OCI-LY1 (cell line): ENCODE measurements around the gene ZNF683.

Experiments
- CTCF ChIP-seq: fragments of 200-600 bp; sonication (generic), shearing (Covaris generic); IDR thresholded peaks from 2 replicates; pipeline ENCODE4 v1.5.1; 2017; ENCODE audit warnings: mild to moderate bottlenecking, antibody characterized with exemption, low read length, moderate library complexity, mixed read lengths
- EZH2 ChIP-seq: fragments of 200-600 bp; sonication (generic), shearing (Covaris generic); IDR thresholded peaks from 2 replicates; pipeline ENCODE4 v1.8.0; 2017; ENCODE audit warnings: borderline replicate concordance, mixed run types, mild to moderate bottlenecking, antibody characterized with exemption, low read length, moderate library complexity, mixed read lengths

DNA sequence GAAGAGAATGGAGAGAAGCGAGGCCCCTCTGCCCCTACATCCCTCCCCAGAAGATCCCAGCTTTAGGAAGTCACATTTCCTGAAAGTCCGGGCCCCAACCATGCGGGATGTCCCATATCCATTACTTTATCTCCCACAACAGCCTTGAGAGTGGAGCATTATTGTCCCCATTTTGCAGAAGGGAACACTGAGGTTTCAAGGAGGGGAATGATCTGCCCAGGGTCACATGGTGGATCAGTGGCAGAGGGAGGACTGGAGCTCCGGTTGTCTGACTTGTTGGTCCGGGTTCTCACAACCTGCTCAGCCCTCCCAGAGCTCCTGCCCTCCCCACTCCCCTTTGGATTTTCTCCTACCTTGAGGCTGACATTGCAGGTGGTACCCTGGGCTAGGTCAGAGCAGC is 16.4 kb downstream of the ZNF683 start:
- TF ChIP-seq EZH2 (no peak), CTCF (no peak)
